IMR-90 (cell line): ENCODE results near the gene BMP8B. TPM values are rescaled to one million over a fixed set of nuclear protein-coding genes. Genes with fewer than 3 reads are reported as not detected.
A peak's percentile ranks its signal among the peaks of the same experiment; 100 is the strongest.

Experiments
- ATAC-seq: fragments of 200-7000 bp; cut with Tn5 transposase; 2 replicates; pipeline ENCODE4 v1.9.1; 2020; ENCODE audit warnings: low read depth, mild to moderate bottlenecking, moderate library complexity
- BruUV-seq: library from RNA; stranded (reverse); fragments of 400-500 nt; replicated peaks from 2 replicates; lab custom pipeline; 2021; lab: Mats Ljungman, UMichigan
- CTCF ChIA-PET: fragments of 300-600 bp; formaldehyde crosslinking; extraction: SDS; loops from one replicate; lab custom pipeline; 2021; ENCODE audit warnings: antibody characterized with exemption; lab: Yijun Ruan, JAX
- POLR2A ChIA-PET: fragments of 300-600 bp; sonication (Branson Sonifier 250); formaldehyde crosslinking; loops from one replicate; lab custom pipeline; 2022; ENCODE audit warnings: antibody characterized with exemption; ENCODE audit not compliant: unreplicated experiment; lab: Charles Lee
- DNase-seq: peaks from one replicate; pipeline ENCODE4 v3.0.0; 2013
- H2AFZ ChIP-seq: replicated peaks from 2 replicates; pipeline ENCODE3; 2013; ENCODE audit warnings: low read length, mild to moderate bottlenecking; ENCODE audit not compliant: poor library complexity
- H2AK5ac ChIP-seq: 2 replicates; pipeline ENCODE4 v1.6.1; 2013; ENCODE audit warnings: low read depth, low read length, inconsistent platforms
- H2AK9ac ChIP-seq: replicated peaks from 2 replicates; pipeline ENCODE3; 2013; ENCODE audit warnings: mild to moderate bottlenecking, low read depth, low read length, moderate library complexity; ENCODE audit not compliant: poor library complexity
- H2BK120ac ChIP-seq: 2 replicates; pipeline ENCODE4 v1.6.1; 2013; ENCODE audit warnings: low read depth, low read length, inconsistent platforms
- H2BK15ac ChIP-seq: 3 replicates; pipeline ENCODE4 v1.6.1; 2013; ENCODE audit warnings: low read depth, low read length, inconsistent platforms
- H2BK20ac ChIP-seq: 2 replicates; pipeline ENCODE4 v1.6.1; 2013; ENCODE audit warnings: low read depth, mild to moderate bottlenecking, inconsistent platforms, low read length, moderate library complexity
- H2BK5ac ChIP-seq: 2 replicates; pipeline ENCODE4 v1.6.1; 2013; ENCODE audit warnings: mild to moderate bottlenecking, low read depth, low read length, inconsistent platforms; ENCODE audit not compliant: poor library complexity, severe bottlenecking
- H3K14ac ChIP-seq: replicated peaks from 2 replicates; pipeline ENCODE4 v1.6.1; 2013; ENCODE audit warnings: low read depth, low read length, inconsistent platforms
- H3K18ac ChIP-seq: 2 replicates; pipeline ENCODE4 v1.6.1; 2013; ENCODE audit warnings: low read depth, low read length, control low read depth
- H3K23ac ChIP-seq: 2 replicates; pipeline ENCODE4 v1.6.1; 2013; ENCODE audit warnings: low read depth, low read length, inconsistent platforms
- H3K27ac ChIP-seq: 2 replicates; pipeline ENCODE4 v1.5.1; 2013; ENCODE audit warnings: mild to moderate bottlenecking, control low read depth, low read length; ENCODE audit not compliant: insufficient read depth
- H3K27me3 ChIP-seq: 2 replicates; pipeline ENCODE4 v1.6.1; 2013; ENCODE audit warnings: low read length; ENCODE audit not compliant: control insufficient read depth, insufficient read depth
- H3K36me3 ChIP-seq: 2 replicates; pipeline ENCODE4 v1.6.1; 2013; ENCODE audit warnings: low read length, mixed read lengths; ENCODE audit not compliant: control insufficient read depth, insufficient read depth
- H3K4ac ChIP-seq: 2 replicates; pipeline ENCODE4 v1.6.1; 2013; ENCODE audit warnings: low read depth, low read length, inconsistent platforms
- H3K4me1 ChIP-seq: 2 replicates; pipeline ENCODE4 v1.6.1; 2013; ENCODE audit warnings: low read length, mixed read lengths; ENCODE audit not compliant: control insufficient read depth, insufficient read depth
- H3K4me2 ChIP-seq: 2 replicates; pipeline ENCODE4 v1.6.1; 2013; ENCODE audit warnings: low read depth, mild to moderate bottlenecking, control low read depth, low read length, moderate library complexity
- H3K4me3 ChIP-seq: 2 replicates; pipeline ENCODE4 v1.5.1; 2013; ENCODE audit warnings: low read depth, mild to moderate bottlenecking, control low read depth, low read length, moderate library complexity; ENCODE audit not compliant: insufficient read depth
- H3K56ac ChIP-seq: 2 replicates; pipeline ENCODE4 v1.6.1; 2013; ENCODE audit warnings: low read length, inconsistent platforms; ENCODE audit not compliant: insufficient read depth; ENCODE audit errors: extremely low read depth
- H3K79me1 ChIP-seq, 2 experiments: 2 replicates each; pipeline ENCODE4 v1.6.1; 2013; ENCODE audit warnings: low read length in 2 of 2, inconsistent platforms in 1 of 2, low read depth in 1 of 2
- H3K9ac ChIP-seq: 2 replicates; pipeline ENCODE4 v1.6.1; 2013; ENCODE audit warnings: low read depth, low read length, control low read depth
- H3K9me1 ChIP-seq: 2 replicates; pipeline ENCODE4 v1.6.1; 2013; ENCODE audit warnings: low read length, inconsistent platforms; ENCODE audit not compliant: insufficient read depth
- H3K9me3 ChIP-seq: 2 replicates; pipeline ENCODE4 v1.6.1; 2013; ENCODE audit warnings: low read length; ENCODE audit not compliant: control insufficient read depth, insufficient read depth
- H4K20me1 ChIP-seq: 2 replicates; pipeline ENCODE4 v1.6.1; 2013; ENCODE audit warnings: low read length, inconsistent platforms; ENCODE audit not compliant: insufficient read depth
- H4K5ac ChIP-seq: 2 replicates; pipeline ENCODE4 v1.6.1; 2013; ENCODE audit warnings: mild to moderate bottlenecking, low read depth, low read length, control low read depth
- H4K8ac ChIP-seq, 2 experiments: 2 replicates each; pipeline ENCODE4 v1.6.1; 2013; ENCODE audit warnings: low read depth in 2 of 2, low read length in 2 of 2, control low read depth in 1 of 2, inconsistent platforms in 1 of 2
- H4K91ac ChIP-seq: 2 replicates; pipeline ENCODE4 v1.6.1; 2013; ENCODE audit warnings: low read depth, low read length, inconsistent platforms; ENCODE audit not compliant: insufficient read depth
- CEBPB ChIP-seq: IDR thresholded peaks from 2 replicates; pipeline ENCODE4 v1.6.1; 2012; ENCODE audit warnings: low read depth, low read length, improper control_type of control experiment
- CHD1 ChIP-seq: IDR thresholded peaks from 2 replicates; pipeline ENCODE4 v1.6.1; 2012; ENCODE audit warnings: low read depth, low read length, improper control_type of control experiment
- CTCF ChIP-seq: conservative IDR thresholded peaks from 2 replicates; pipeline ENCODE4 v1.5.1; 2012; ENCODE audit warnings: mild to moderate bottlenecking, low read depth, low read length, improper control_type of control experiment
- ELK1 ChIP-seq: fragments of 150-350 bp; IDR thresholded peaks from 2 replicates; pipeline ENCODE4 v1.6.1; 2016; ENCODE audit warnings: low read depth, mild to moderate bottlenecking, low read length, moderate library complexity, borderline replicate concordance
- FOS ChIP-seq: fragments of 150-350 bp; IDR thresholded peaks from 2 replicates; pipeline ENCODE4 v1.6.1; 2016; ENCODE audit warnings: low read depth, low read length
- MAFK ChIP-seq: IDR thresholded peaks from 2 replicates; pipeline ENCODE4 v1.6.1; 2012; ENCODE audit warnings: low read depth, low read length, improper control_type of control experiment
- MAZ ChIP-seq: IDR thresholded peaks from 2 replicates; pipeline ENCODE4 v1.6.1; 2012; ENCODE audit warnings: low read depth, mild to moderate bottlenecking, low read length, improper control_type of control experiment, moderate library complexity, borderline replicate concordance
- MXI1 ChIP-seq: IDR thresholded peaks from 2 replicates; pipeline ENCODE4 v1.6.1; 2012; ENCODE audit warnings: low read depth, mild to moderate bottlenecking, low read length, moderate library complexity, borderline replicate concordance
- NFE2L2 ChIP-seq: fragments of 150-350 bp; IDR thresholded peaks from 2 replicates; pipeline ENCODE4 v1.6.1; 2016; ENCODE audit warnings: low read depth, mild to moderate bottlenecking, low read length
- POLR2A ChIP-seq: IDR thresholded peaks from 2 replicates; pipeline ENCODE4 v1.6.1; 2012; ENCODE audit warnings: mild to moderate bottlenecking, low read depth, low read length
- RAD21 ChIP-seq: IDR thresholded peaks from 2 replicates; pipeline ENCODE4 v1.6.1; 2012; ENCODE audit warnings: low read length, improper control_type of control experiment
- RCOR1 ChIP-seq: IDR thresholded peaks from 2 replicates; pipeline ENCODE4 v1.6.1; 2012; ENCODE audit warnings: mild to moderate bottlenecking, low read length, improper control_type of control experiment; ENCODE audit not compliant: insufficient replicate concordance
- RFX5 ChIP-seq: IDR thresholded peaks from 2 replicates; pipeline ENCODE4 v1.8.0; 2012; ENCODE audit warnings: low read depth, mild to moderate bottlenecking, low read length, moderate library complexity
- SMC3 ChIP-seq: fragments of 150-350 bp; IDR thresholded peaks from 2 replicates; pipeline ENCODE4 v1.6.1; 2016; ENCODE audit warnings: low read depth, mild to moderate bottlenecking, antibody characterized with exemption, low read length, moderate library complexity
- USF2 ChIP-seq: fragments of 150-350 bp; IDR thresholded peaks from 2 replicates; pipeline ENCODE4 v1.6.1; 2017; ENCODE audit warnings: mild to moderate bottlenecking, antibody characterized with exemption, low read length, low read depth
- WGBS, 2 experiments: methylation state at CpG; one replicate each; pipeline versions ENCODE4 v1.1.5 to v1.1.7; 2013; ENCODE audit warnings: missing lambda C conversion rate in 2 of 2; ENCODE audit not compliant: insufficient read length in 1 of 2; ENCODE audit errors: extremely low coverage in 2 of 2; 5-methylcytosine and 5-hydroxymethylcytosine counted together
- dilution Hi-C: fragments of 300-500 bp; cut with HindIII; formaldehyde crosslinking; loops from one replicate; pipeline ENCODE4 v1.14.3; 2018; ENCODE audit warnings: low sequenced_read_pairs; ENCODE audit not compliant: unreplicated experiment
- in situ Hi-C: fragments of 300-500 bp; cut with MboI; formaldehyde crosslinking; loops from 3 replicates; pipeline ENCODE4 v1.14.3; 2019; ENCODE audit warnings: low sequenced_read_pairs, inconsistent platforms, mixed read lengths
- intact Hi-C: fragments of 100-400 bp; cut with micrococcal nuclease; formaldehyde crosslinking; loops from 2 replicates; pipeline ENCODE4 v1.10.0; 2022
- polyA plus RNA-seq, 3 experiments: library from polyadenylated mRNA; depleted of rRNA; stranded (reverse); fragments of >200 nt; gene quantifications; 2 replicates each; pipeline ENCODE4 v1.2.3, GENCODE V29; 2012; ENCODE audit warnings: low replicate concordance in 1 of 3
- total RNA-seq: library from RNA; depleted of rRNA; stranded (reverse); fragments of >200 nt; gene quantifications from 2 replicates; pipeline ENCODE4 v1.2.3, GENCODE V29; 2012

The BMP8B gene
- total and polyA plus RNA-seq, 2 of the 4 experiments (the other 2 are of a cell fraction) = not detected

DNA sequence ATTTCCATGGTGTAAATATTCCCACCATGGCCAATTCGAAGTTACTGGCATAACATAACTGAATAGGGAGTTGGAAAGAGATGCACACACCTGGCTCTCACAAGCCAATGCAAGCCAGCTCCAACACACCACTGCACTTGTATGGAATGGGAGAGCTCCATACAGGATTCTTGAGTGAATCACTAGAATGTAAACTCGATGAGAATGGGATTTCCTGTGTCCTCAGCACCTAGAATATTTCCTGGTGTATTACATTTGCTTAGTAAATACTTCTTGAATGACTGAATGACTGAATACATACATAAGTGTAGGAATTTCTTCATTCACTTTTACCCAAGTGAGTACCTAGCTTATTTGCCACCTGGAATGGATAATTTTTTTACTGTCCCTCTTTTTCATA is 66.2 kb downstream of the BMP8B start:
- Histone ChIP-seq H3K23ac (no peak overlapping the region), H3K56ac (no peak overlapping the region), H3K4me2 (no peak overlapping the region), H3K9me3 (no peaks in the 10 kb centered on the region), H4K5ac (no peak overlapping the region), H4K8ac (no peak overlapping the region), H3K27ac (no peak overlapping the region), H3K36me3 (no peaks in the 10 kb centered on the region), H3K4me3 (no peak overlapping the region), H2BK120ac (no peak overlapping the region), H2AFZ (no peak overlapping the region), H3K4me1 (no peaks in the 10 kb centered on the region), H2AK5ac (no peak overlapping the region), H3K79me1 (no peaks in the 10 kb centered on the region), H3K4ac (no peak overlapping the region), H2BK5ac (no peak overlapping the region), H3K27me3 (peaks cover 41% of the 10 kb centered on the region), H3K9me1 (no peaks in the 10 kb centered on the region), H4K20me1 (no peaks in the 10 kb centered on the region), H4K91ac (no peak overlapping the region), H3K18ac (no peak overlapping the region), H2BK15ac (no peak overlapping the region), H3K9ac (no peak overlapping the region), H2AK9ac (no peak overlapping the region), H2BK20ac (no peak overlapping the region), H3K14ac (no peak overlapping the region)
- in situ Hi-C loops = no loop called here
- DNase-seq = peak; percentile 46
- no CpG with 5 or more reads among the region's 2 CpGs for WGBS, 2 experiments
- dilution Hi-C loops = no loop called here
- BruUV-seq = no TSS peak
- CTCF ChIA-PET = no interaction called here
- POLR2A ChIA-PET = no interaction called here
- intact Hi-C loops = no loop called here
- 0 out of 2 replicates have a peak, but pooled peaks have one; percentile 40 for ATAC-seq
- no peak for TF ChIP-seq MAZ
- no peak for TF ChIP-seq CTCF
- no peak for TF ChIP-seq NFE2L2
- no peak for TF ChIP-seq MXI1
- no peak for TF ChIP-seq FOS
- no peak for TF ChIP-seq RFX5
- no peak for TF ChIP-seq USF2
- no peak for TF ChIP-seq SMC3
- no peak for TF ChIP-seq POLR2A
- no peak for TF ChIP-seq RCOR1
- no peak for TF ChIP-seq CHD1
- no peak for TF ChIP-seq ELK1
- TF ChIP-seq RAD21 = no peak
- TF ChIP-seq CEBPB = no peak
- no peak for TF ChIP-seq MAFK
